Measurements from ENCODE around the gene ZRANB3.

- TF ChIP-seq EZH2 (optimal IDR thresholded peaks at IDR 0.05; ENCODE audit: low read depth, low read length): no peak
- no peak for TF ChIP-seq CTCF (IDR thresholded peaks at IDR 0.05; ENCODE audit: low read length)
Measured at GRCh38 chr2:135335256-135335655, 195.8 kb downstream of the ZRANB3 start.

All from MM.1S (cell line).